ENCODE data around the gene PNRC2.
A peak's percentile ranks its signal among the peaks of the same experiment; 100 is the strongest.
"Not testable (repeated sequence)": the region's sequence is repeated elsewhere in the genome, so short reads cannot be mapped to it uniquely, and the experiment has no call there.

The PNRC2 gene

DNA sequence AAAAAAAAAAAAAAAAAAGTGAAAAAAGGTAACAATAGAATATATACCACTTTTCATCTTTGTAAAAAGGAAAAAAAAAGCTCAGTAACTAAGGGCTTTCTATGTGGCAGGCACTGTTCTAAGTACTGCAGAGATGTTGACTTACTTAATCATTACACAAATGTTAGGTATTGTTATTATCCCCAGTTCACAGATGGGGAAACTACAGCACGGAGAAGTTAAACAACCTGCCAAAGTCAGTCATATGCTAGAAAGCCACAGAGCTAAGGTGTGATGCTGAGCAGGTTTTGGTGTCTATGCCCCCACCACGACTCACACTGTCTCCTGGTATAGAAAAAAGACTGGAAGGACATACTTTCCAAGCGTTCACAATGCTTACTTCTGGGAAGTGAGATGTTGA, 6.6 kb upstream of the PNRC2 start:
- DNase-seq (ENCODE audit: low read depth in 2 of 2): no peak

DNA sequence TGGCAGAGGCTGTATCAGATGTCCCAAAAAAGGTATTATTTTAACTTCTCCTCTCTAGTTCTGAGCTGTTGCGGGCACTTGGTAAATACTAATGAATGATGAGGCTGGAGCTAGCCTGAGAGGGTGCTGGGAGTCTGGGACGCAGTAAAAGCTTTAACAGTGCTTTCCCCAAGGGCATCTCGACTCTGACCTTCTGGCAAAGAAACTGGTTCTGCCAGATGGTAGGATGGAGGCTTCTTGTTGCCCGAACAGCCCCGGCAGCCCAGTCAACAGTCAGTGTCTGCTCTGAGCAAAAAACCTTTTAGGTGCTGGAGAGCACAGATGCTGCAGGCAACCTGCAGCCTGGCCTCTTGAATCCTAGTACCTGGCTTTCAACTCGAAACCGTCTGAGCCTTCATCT, 2.5 kb upstream of the PNRC2 start:
- no peak for DNase-seq (ENCODE audit: low read depth in 2 of 2)

DNA sequence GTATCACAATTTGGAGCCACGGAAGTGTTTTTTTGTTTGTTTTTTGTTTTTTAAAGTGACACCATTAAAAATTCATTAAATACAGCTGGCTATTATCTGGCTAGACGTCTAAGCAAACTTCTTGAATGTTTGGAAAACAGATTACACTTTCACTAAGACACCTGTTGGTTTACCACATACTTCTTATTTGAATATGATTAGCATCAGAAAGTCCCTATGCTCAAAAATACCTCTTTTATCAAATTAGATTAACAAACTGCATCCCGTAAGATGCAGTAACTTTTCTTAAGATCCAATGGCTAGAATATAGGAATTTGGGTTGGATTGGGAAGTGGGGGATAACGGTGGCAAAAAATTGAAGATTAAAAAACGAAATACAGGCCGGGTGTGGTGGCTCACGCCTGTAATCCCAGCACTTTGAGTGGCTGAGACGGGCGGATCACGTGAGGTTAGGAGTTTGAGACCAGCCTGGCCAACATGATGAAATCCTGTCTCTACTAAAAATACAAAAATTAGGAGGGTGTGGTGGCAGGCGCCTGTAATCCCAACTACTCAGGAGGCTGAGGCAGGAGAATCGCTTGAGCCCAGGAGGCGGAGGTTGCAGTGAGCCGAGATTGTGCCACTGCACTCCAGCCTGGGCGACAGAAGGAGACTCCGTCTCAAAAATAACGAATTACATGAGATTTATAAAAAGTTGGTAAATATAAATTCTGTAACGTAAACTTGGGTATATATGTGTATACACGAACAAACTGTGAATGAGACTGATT, 1.4 kb upstream of the PNRC2 start:
- not testable (repeated sequence) for DNase-seq (ENCODE audit: low read depth in 2 of 2)

DNA sequence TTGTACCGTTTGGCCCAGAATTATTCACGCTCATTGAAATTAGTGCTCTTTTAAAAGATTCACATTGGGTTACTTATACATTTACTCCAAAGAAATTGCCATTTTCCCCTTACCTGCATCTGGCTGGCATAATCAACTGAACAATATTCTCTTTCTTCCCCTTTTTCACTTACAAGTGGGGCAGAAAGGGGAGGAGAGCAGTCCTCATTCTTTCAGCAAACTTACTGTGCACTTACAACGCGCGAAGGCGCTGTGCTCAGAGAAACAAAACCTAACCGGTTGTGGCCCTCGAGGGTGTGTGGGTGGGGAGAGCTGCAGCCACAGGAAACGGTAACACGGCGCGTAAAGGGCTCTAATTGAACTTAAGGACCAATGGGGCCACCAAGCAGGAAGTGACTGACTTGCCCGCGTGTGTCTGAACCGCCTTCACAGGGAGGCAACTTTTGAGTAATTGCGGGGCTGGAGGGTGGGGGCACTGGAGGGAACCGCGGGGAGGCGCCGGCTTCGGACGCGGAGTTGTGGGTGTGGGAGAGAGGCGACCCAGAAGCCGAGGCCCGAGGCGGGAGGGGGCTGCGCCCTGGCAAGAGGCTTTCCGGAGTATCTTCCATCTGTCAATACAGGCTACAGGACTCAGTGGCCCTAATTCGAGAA, 693 bp upstream of the PNRC2 start:
- DNase-seq (ENCODE audit: low read depth in 2 of 2): peak; percentile 76 to 79

DNA sequence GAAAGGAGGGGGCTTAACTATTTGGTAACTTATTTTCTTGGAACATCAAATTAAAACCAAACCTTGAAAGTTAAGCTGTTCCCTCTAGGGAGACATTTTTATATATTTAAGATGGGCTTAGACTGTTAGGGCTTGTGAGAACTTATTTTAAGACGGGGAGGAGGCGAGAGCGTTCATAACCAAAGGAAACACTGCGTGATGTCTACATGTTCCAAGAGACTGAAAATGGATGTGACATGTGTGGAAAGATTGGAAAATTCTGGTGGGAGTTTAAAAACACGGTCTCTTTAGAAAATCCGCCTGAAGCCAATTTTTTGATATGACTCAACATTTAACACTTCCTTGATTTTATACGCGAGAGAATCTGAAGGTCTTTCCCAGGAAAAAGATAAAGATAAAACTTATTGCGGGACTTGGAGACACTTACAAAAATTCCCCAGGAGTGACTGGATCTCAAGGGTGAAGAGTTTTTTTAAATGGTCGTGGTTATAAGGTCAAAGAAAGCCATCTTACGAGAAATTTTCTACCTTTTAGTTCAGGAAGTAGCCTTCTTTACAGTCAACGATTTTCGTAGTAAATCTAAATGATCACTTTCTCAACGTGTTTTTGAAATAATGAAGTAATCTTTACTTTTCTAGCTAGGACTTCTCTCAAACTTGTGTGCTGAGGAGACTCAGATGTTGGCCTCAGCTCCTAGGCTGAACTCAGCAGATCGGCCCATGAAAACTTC, 828 bp downstream of the PNRC2 start:
- DNase-seq (ENCODE audit: low read depth in 2 of 2): no peak

DNA sequence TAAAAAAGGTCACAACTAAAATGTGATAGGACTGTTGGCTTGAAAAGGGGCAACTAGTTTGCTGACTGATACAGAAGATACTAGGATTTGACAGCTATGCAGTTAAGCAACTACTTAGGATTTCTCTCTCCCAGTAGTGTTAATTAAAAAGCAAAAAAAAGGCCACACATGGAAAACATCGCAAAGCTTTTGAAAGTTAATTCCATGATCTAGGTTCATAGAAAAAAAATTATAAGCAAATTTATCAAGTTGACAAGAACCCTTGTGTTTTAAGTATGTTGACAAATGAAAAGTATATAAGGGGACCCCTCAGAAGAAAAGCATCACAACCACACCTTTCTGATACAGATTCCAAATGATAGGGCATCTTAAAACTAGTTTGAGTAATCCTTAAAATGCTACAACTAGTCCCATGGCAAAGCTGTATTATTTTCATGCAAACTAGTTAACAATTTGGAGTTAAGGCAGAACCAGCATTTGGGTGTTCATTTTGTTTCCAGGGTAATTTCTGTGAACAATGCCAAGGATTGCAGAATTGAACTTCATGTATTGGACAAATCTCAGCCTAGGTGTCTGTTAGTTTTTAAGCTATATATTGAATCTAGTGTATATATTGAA, 4.1 kb downstream of the PNRC2 start:
- DNase-seq (ENCODE audit: low read depth in 2 of 2): no peak

DNA sequence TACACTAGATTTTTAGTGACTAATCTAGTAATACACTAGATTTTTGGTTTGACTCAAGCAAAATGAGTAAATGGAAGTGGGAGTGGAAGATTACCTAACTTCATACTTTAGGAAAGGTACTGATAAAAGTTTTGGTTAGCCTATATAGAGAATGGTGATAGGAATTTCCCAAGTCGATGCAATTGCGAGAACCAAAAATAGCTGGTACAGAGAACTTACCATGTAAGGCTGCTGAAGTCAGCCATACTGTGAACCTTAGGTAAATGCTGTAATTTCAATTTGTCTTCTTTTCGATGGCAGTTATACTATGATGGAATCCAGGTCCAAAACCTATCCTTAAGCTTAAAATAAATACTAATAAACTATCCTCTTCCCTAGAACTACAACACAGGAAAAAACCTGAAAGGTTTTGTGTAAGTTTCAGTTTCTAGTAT, 4.6 kb downstream of the PNRC2 start:
- no peak for DNase-seq (ENCODE audit: low read depth in 2 of 2)

DNA sequence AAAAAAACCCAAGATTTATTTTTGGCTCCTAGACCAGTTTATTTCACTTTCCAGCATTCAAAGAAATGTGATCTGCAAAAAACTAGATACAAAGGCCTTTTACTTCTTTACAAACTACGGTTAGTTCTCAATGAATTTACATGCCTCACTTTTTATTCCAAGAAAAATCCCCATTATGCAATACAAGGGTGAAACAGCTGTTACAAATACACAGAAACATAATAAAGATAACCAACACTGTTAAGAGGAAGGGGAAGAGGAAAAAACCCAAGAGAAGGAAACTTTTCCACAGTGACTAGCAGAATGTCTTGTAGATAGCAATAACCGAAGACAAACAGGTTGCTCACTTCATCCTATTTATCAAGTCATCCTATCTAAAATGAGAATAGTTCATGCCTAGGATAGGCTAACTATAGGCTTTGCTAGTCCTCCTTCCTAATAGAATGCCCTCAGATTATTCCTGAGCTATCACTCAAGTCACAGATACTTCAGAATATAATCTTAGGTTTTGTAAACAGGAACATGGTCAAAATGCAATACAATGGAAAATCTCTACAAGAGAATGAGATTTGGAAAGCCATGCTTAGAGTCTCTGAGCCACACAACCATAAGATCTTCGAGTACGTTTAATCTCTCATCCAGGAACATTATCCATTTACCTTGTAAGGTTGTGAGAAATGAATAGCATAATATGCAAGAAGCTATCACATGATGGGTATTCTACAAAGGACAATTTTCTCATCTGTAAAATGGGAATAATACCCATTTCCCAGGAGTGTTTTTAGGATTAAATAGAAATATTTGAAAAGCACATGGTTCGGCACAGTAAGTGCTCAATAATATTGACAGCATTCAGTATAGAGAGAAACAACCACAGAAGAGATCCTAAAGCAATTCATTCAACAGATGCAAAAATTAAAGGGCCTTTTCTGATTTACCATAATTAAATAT, 5.4 kb downstream of the PNRC2 start:
- no peak for DNase-seq (ENCODE audit: low read depth in 2 of 2)

DNA sequence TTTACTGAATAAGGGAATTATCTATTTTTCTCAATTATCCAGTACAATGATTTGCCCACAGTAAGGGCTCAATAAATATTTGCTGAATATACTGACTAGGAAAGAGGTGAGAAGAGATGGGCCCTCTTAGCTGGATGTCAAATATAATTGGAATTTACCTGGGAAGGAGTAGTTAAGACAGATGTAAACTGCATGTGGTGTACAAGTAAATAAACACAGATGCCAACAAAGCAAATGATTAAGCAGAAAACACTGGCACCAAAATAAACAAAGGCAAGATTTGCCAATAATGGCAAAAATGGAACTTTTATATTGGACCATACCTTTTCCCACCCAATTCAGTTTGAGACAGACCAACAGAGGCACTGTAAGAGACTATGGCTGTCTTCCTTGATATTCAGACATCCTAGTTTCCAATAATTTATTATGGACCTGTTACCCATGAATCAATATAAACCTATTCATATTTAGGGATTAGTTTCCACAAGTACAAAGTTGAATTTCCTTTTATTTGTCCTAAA, 7.4 kb downstream of the PNRC2 start:
- DNase-seq (ENCODE audit: low read depth in 2 of 2): no peak

DNA sequence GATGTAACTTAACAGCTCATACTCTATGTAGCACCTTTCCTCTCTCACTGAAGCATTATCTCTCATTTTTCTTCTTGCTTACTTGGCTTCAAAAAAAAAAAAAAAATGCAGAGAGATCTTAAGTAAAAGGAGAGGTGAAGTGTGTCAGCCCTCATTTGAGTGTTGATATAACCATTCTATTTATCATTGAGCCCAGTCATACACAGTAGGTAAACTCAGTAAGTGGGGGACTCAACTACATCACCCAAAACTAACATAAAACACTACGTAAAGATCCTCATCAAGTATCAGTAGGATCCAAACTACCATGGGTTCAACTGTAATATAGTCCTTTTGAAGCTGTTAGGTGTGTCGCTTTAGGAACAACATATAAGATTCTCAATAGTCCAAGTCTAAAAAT, 8.2 kb downstream of the PNRC2 start:
- DNase-seq (ENCODE audit: low read depth in 2 of 2): no peak

DNA sequence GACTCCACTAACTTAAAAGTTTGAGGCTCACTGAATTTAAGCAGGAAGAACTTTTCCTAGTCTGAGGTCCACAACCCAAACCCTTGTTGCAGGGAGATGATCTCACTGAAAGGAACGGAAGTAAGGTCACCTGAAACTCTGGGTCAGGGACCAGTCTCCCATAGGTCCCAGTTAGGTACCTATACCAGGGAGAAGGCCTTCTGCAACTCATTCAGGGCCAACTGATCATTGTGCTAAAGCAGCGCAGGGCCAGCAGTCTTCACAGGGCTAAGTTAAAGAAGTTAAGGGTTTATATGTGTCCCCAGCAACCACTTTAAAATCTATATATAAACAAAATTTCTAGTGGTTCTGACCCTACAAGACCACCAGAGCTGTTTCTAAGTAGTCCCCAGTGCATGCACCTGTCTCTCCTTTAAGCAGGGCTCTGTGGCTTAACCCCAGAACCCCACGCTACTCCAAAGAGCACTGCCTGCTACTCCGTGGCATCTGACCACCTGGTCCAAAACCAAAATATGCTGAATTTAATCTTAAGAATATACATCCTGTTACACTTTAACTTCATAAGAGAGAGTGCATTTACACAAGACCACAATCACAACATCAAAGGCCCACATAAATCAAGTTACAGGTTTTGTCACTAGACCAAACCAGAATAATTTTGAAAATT, 17.7 kb downstream of the PNRC2 start:
- DNase-seq (ENCODE audit: low read depth in 2 of 2): no peak

DNA sequence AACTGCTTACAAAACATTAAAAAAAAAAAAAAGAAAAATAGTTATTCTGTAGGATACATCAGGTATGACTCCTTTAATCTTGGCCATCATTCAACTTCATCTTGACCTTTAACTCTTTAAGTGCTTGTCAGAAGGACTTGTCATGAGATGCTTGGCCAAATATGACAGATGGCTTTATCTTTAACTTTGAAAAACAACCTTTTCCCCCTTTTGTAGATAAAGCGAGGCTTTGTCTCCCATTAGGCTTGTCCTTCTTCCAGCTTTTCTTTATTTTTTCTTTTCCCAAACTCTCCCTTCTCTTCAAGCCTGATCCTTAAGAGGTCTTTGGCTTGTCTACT, 18.2 kb downstream of the PNRC2 start:
- DNase-seq (ENCODE audit: low read depth in 2 of 2): no peak

DNA sequence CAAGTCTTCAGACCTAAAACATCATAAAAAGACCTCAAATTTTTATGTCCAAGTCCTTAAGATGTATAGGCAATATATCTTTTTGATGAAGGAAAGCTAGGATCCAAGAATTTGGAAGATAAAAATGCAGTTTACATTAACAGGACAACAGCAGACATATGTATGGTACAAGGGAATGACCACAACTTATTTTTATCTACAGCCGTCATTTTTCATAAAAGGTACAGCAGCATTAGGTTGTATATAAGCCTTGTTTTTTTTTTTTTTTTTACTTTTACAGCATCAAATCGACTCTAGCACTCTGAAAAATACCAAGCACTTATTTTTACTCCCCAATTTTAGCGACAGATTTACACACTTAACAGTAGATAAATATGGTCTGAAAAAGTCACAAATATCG, 19.2 kb downstream of the PNRC2 start:
- no peak for DNase-seq (ENCODE audit: low read depth in 2 of 2)

DNA sequence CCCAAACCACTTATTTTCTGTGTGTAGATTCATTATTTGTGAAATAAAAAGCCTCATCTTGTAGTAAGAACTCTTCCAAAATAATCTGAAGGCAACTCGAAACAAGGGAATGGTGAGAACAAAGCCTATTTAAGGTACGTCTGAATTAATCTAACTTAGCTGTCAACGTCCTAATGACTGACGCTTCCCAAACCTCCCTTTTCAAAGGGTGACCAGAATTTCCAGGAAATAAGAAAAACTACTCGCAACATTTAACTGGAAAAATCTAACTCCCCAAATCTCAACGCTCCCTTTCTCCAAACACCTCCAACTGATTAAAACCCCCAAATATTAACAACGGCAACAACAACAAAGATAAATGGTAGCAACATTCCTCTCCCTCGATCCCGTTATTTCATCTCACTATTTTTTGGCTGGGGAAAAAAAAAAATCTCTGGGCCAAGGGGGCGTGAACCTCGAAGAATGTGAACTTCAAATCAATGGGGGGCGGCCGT, 19.8 kb downstream of the PNRC2 start:
- DNase-seq (ENCODE audit: low read depth in 2 of 2): no peak

DNA sequence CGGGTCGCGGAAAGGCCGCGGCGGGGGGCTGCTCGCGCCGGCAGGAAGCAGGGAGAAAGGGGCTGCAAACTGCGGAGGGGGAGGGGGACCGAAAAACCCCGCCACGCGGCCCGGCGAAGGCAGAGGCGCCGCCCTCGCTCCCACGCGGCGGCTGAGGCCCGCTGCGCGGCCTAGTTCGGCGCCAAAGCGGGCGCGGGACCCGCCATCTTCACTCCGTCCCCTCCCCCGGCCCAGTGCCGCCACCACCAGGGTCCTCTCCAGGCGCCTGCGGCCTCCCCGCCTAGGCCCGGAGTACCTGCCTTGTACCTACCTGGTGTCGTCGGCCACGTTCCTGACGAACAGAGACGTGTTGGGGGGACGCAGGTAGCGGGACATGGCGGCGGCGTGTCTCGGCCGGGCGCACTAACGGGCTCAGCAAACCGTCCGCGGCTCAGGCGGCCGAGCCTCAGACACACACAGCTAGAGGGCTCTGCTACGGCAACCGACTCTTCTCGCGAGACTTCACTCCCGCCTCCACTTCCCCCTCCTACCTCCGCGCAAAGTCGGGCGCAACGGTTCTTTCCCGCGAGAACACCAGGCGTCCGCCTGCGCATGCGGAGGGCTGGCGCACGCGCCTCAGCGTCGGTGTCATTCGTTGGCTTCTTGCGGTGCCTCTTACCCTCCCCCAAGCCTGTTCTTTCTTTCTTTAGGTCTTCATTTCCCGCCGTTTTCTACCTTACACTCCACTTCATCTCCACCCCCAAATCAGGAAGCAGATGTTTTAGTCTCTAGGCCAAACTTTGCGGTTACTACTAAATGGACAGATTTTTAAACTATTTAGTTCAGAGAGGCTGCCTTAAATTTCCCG, 20.5 kb downstream of the PNRC2 start, which contains the start of gene SRSF10:
Gene SRSF10, minus strand, starts transcription at position 447 of the 847 bp plus-strand sequence. Its CDS starts 72 bp downstream, at position 375.
- peak; percentile 92 to 95 for DNase-seq (ENCODE audit: low read depth in 2 of 2)

DNA sequence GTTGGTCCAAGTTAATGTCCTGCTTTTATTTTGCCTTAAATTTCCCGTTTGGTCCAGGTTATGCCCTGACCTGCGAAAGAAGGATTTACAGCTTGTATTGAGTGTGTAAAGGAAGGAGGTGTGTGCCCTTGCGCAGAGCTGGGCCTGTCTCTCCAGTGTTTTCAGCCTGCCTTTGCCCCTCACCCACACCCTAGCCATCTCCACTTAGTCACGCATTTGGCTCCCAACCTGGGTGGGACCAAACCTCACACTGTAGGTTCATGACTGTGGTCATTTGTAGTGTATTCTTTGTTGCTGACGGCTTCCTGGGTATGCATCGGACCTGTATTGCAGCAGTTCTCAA, 21.1 kb downstream of the PNRC2 start:
- no peak for DNase-seq (ENCODE audit: low read depth in 2 of 2)

DNA sequence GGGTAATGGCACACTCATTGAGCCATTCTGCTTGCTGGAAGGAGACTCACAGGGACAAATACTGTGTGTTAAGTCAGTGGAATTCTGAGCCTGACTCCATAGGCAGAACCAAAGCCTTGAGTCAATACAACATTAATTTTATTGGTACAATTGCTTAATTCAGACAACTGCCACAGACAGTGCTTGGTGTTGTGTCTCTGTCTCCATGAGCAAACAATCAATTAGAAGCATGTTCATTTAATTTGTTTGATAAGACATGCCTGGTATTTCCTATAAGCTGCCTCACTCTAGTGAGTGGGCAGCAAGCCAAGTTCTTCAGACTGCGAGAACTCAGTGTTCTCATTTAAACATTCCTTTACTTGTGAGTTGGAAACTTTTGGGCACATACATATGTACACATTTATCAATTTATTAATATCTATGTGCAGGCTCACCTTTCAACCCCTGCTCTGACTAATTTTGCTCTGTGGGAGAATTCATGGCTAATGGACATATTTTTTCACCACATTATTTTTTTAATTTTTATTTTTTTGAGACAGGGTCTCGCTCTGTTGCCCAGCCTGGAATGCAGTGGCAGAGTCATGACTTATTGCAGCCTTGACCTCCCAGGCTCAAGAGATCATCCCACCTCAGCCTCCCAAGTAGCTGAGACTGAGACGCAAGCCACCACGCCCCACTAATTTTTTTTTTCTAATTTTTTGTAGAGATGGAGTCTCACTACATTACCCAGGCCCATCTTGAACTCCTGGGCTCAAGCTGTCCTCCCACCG, 25.0 kb downstream of the PNRC2 start:
- no peak for DNase-seq (ENCODE audit: low read depth in 2 of 2)

DNA sequence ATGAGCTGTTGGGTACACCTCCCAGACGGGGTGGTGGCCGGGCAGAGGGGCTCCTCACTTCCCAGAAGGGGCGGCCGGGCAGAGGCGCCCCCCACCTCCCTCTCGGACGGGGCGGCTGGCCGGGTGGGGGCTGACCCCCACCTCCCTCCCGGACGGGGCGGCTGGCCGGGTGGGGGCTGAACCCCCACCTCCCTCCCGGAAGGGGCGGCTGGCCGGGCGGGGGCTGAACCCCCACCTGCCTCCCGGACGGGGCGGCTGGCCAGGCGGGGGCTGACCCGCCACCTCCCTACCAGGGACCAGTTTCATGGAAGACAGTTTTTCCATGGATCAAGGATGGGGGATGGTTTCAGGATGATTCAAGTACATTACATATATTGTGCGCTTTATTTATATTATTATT, 27.4 kb downstream of the PNRC2 start:
- not testable (repeated sequence) for DNase-seq (ENCODE audit: low read depth in 2 of 2)

DNA sequence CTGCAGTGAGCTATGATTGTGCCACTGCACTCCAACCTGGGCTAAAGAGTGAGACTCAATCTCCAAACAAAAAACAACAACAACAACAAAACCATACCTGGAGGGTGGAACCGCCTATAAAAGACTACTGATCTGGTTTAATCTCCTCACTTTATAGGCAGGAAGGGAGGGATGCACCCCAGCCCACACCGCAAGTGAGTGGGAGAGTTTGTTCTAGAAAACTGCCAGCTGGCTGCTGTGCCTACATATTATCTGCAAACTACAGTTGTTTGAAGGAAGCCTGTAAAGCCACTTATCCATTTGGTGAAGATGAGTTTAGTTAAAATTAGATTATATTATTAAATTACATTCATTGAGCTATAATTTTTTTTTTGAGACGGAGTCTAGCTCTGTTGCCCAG, 29.6 kb downstream of the PNRC2 start:
- DNase-seq (ENCODE audit: low read depth in 2 of 2): no peak
